Ovary (tissue), 3 donors: Measurements from ENCODE around the gene AANAT.

Source experiments
- CTCF ChIP-seq, 3 donors: fragments of 450-650 bp in 2 of 3; fragments of 200-600 bp in 1 of 3; IDR thresholded peaks; one replicate each; pipeline versions ENCODE4 v1.5.1 to v1.8.0; 2016 to 2022; ENCODE audit warnings: antibody characterized with exemption in 3 of 3, mild to moderate bottlenecking in 1 of 3
- EP300 ChIP-seq: sonication (generic); formaldehyde crosslinking; IDR thresholded peaks from one replicate; pipeline ENCODE4 v1.6.1; 2017; ENCODE audit warnings: antibody characterized with exemption
- POLR2A ChIP-seq: fragments of 450-650 bp; IDR thresholded peaks from one replicate; pipeline ENCODE4 v1.6.1; 2017; ENCODE audit warnings: antibody characterized with exemption, mild to moderate bottlenecking, moderate library complexity
- donor health status: DM: no; HTN: no; CAD: no.

GRCh38 chr17:76478097-76478496 lies 10.7 kb downstream of the AANAT start:
- TF ChIP-seq CTCF (IDR thresholded peaks at IDR 0.05) = no peak
- no peak for TF ChIP-seq POLR2A
- TF ChIP-seq EP300 = no peak
